Measurements from ENCODE around the gene WIPI1. TPM values are rescaled to one million over a fixed set of nuclear protein-coding genes. Genes with fewer than 3 reads are reported as not detected.

WIPI1 gene
- total and polyA plus RNA-seq, 2 donors from 2014 or later = 40.9 to 41.2 TPM

DNA sequence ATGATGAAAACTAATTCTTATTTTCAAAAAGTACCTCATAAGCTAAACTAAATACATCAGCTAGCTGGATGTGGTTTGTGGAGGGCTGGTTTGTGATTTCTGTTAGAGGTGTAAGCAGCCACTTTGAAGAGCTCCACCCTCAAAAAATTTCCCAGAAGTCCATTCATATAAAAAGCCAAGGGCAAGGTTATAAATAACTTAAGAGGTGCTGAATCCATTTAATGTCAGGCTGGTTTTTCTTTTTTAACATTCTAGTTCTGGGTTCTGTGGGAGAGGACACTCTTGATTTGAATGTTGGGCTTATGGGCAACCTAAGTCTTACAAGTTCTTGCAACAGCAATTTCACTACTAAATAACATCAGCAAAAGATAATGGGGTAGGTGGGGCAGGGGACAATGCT is 3.4 kb upstream of the WIPI1 start:
- DNase-seq = no peak
- TF ChIP-seq, protein P1, sequence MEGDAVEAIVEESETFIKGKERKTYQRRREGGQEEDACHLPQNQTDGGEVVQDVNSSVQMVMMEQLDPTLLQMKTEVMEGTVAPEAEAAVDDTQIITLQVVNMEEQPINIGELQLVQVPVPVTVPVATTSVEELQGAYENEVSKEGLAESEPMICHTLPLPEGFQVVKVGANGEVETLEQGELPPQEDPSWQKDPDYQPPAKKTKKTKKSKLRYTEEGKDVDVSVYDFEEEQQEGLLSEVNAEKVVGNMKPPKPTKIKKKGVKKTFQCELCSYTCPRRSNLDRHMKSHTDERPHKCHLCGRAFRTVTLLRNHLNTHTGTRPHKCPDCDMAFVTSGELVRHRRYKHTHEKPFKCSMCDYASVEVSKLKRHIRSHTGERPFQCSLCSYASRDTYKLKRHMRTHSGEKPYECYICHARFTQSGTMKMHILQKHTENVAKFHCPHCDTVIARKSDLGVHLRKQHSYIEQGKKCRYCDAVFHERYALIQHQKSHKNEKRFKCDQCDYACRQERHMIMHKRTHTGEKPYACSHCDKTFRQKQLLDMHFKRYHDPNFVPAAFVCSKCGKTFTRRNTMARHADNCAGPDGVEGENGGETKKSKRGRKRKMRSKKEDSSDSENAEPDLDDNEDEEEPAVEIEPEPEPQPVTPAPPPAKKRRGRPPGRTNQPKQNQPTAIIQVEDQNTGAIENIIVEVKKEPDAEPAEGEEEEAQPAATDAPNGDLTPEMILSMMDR (IDR thresholded peaks at IDR 0.05; ENCODE audit: borderline replicate concordance, extremely low read depth, insufficient read depth) = no peak
- Histone ChIP-seq H3K36me3 (ENCODE audit: control insufficient read depth in 2 of 3, insufficient read depth in 3 of 3, low read length in 3 of 3) (no peaks in the 10 kb centered on the region), H3K27me3 (ENCODE audit: control insufficient read depth, insufficient read depth, low read length) (no peaks in the 10 kb centered on the region), H3K9me3 (ENCODE audit: control insufficient read depth in 2 of 3, insufficient read depth in 1 of 3, low read length in 3 of 3) (no peaks in the 10 kb centered on the region), H3K4me1 (ENCODE audit: control insufficient read depth in 2 of 3, insufficient read depth in 2 of 3, low read depth in 1 of 3, low read length in 3 of 3) (peaks cover 0 to 14% (median 14%) of the 10 kb centered on the region in 3 donors), H3K9ac (ENCODE audit: low read length in 3 of 3) (no peak overlapping the region), H3K4me3 (ENCODE audit: low read length in 3 of 3) (no peak overlapping the region), H3K27ac (ENCODE audit: low read depth in 2 of 2, low read length in 2 of 2) (no peak overlapping the region)
- intact Hi-C loops (cut with DNase I) = no loop called here
- FAIRE-seq = no peak

DNA sequence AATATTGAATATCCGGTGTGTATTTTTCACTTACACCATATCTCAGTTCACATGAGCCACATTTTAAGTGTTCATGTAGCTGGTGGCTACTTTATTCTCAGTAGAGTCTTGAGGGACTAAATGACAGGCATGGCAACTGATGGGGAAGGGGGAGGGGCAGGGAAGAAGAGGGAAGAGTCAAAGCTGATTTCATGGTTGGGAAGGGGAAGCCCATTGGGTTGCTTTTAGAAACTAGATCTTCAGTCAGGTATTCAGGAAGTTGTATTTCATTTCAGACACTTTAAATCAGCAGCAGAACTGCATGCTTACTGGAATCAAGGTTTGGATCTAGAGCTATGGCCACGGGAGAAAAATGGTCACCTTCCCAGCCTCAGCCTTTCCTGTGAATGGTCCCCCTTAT is 2.9 kb upstream of the WIPI1 start:
- Histone ChIP-seq H3K4me1 (ENCODE audit: control insufficient read depth in 2 of 3, insufficient read depth in 2 of 3, low read depth in 1 of 3, low read length in 3 of 3) (peaks cover 0 to 15% (median 14%) of the 10 kb centered on the region in 3 donors), H3K27me3 (ENCODE audit: control insufficient read depth, insufficient read depth, low read length) (no peaks in the 10 kb centered on the region), H3K9me3 (ENCODE audit: control insufficient read depth in 2 of 3, insufficient read depth in 1 of 3, low read length in 3 of 3) (no peaks in the 10 kb centered on the region), H3K36me3 (ENCODE audit: control insufficient read depth in 2 of 3, insufficient read depth in 3 of 3, low read length in 3 of 3) (no peaks in the 10 kb centered on the region), H3K4me3 (ENCODE audit: low read length in 3 of 3) (no peak overlapping the region), H3K9ac (ENCODE audit: low read length in 3 of 3) (no peak overlapping the region), H3K27ac (ENCODE audit: low read depth in 2 of 2, low read length in 2 of 2) (peak overlapping the region in 1 of 2 donors; percentile 12)
- DNase-seq (no peak), FAIRE-seq (no peak)
- TF ChIP-seq, protein P1 (IDR thresholded peaks at IDR 0.05; ENCODE audit: borderline replicate concordance, extremely low read depth, insufficient read depth) = no peak
- intact Hi-C loops (cut with DNase I) = no loop called here

DNA sequence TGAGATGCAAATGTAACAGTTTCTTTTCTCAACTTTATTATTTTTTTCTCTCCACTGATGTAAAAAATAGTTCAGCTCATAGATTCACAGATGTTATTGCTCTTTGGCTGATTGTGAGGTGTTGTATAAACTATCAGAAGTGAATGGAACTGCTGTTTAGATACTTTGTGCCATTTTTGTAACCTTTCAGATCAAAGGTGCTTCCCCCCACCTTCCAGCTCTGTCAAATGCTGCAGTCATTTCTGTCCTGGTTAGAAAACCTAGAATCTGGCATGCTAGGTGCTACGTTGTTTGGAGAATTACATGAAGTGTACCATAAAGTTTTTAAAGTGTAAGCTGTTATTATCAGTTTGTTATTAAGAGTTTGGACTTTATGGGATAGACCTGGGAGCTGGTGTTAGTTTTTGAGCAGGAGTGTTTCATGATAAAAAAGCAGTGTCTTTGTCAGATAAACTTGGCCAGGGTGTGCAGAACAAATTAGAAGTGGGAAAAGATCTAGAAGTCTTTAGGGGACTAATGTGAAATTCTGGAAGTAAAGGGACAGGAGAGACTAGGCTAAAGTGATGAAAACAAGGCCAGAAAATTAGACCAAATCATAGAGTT is 1.8 kb upstream of the WIPI1 start:
- H3K9ac ChIP-seq (ENCODE audit: low read length in 3 of 3) = no peak overlapping the region
- no peaks in the 10 kb centered on the region for H3K9me3 ChIP-seq (ENCODE audit: control insufficient read depth in 2 of 3, insufficient read depth in 1 of 3, low read length in 3 of 3)
- H3K4me1 ChIP-seq (ENCODE audit: control insufficient read depth in 2 of 3, insufficient read depth in 2 of 3, low read depth in 1 of 3, low read length in 3 of 3) = peaks cover 0 to 15% (median 14%) of the 10 kb centered on the region in 3 donors
- no peaks in the 10 kb centered on the region for H3K36me3 ChIP-seq (ENCODE audit: control insufficient read depth in 2 of 3, insufficient read depth in 3 of 3, low read length in 3 of 3)
- FAIRE-seq (no peak), DNase-seq (no peak)
- intact Hi-C loops (cut with DNase I) = no loop called here
- H3K4me3 ChIP-seq (ENCODE audit: low read length in 3 of 3) = no peak overlapping the region
- no peak overlapping the region for H3K27ac ChIP-seq (ENCODE audit: low read depth in 2 of 2, low read length in 2 of 2)
- TF ChIP-seq, protein P1 (IDR thresholded peaks at IDR 0.05; ENCODE audit: borderline replicate concordance, extremely low read depth, insufficient read depth) = no peak
- H3K27me3 ChIP-seq (ENCODE audit: control insufficient read depth, insufficient read depth, low read length) = no peaks in the 10 kb centered on the region

Data from kidney (tissue), 14 donors.